ENCODE measurements around the gene C10orf95. TPM values are rescaled to one million over a fixed set of nuclear protein-coding genes. Genes with fewer than 3 reads are reported as not detected.

C10orf95 gene
- total RNA-seq, 6 donors from 2014 or later, result 5.9 to 27.5 (median 15.1) TPM

DNA sequence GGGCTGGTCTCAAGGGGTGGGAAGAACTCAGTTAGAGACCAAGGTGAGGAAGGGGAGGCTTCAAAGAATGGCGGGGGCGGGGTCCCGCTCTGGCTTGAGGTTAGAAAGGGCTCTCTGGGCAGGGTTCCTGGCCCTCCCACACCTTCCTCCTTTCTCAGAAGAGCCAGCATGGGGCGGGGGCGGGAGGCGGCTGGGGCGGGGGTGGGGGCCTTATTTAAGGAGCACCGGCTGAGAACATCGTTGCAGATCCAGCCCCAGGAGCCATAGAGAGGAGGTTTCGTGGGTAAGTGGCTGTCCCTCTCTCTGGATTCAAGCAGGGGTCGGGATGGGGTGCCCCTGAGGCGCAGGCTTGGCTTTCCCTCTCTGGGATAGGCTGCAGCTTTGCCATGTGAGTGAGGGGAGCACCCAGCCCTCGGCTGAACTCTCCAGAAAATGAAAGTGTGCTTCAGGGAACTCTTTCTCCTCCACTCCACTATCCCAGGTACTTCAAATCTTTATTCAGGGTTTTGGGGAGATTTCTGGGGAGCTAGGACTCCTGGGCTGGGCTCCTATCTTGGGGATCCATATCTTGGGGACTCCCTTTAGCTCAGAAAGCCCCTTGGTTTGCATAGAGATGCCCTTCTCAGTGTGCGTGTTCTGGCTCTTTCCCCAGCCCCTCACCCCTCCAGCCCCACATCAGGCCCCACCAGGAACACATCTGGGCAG lies 15.7 kb downstream of the C10orf95 start:
- ATAC-seq (ENCODE audit: low FRiP score in 2 of 2), result peak in 1 of 2 donors; percentile 6
- H3K9me3 ChIP-seq, result no peaks in the 10 kb centered on the region
- H3K27me3 ChIP-seq, result no peaks in the 10 kb centered on the region
- TF ChIP-seq, protein P1, sequence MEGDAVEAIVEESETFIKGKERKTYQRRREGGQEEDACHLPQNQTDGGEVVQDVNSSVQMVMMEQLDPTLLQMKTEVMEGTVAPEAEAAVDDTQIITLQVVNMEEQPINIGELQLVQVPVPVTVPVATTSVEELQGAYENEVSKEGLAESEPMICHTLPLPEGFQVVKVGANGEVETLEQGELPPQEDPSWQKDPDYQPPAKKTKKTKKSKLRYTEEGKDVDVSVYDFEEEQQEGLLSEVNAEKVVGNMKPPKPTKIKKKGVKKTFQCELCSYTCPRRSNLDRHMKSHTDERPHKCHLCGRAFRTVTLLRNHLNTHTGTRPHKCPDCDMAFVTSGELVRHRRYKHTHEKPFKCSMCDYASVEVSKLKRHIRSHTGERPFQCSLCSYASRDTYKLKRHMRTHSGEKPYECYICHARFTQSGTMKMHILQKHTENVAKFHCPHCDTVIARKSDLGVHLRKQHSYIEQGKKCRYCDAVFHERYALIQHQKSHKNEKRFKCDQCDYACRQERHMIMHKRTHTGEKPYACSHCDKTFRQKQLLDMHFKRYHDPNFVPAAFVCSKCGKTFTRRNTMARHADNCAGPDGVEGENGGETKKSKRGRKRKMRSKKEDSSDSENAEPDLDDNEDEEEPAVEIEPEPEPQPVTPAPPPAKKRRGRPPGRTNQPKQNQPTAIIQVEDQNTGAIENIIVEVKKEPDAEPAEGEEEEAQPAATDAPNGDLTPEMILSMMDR (IDR thresholded peaks at IDR 0.05), result no peak
- TF ChIP-seq EP300 (IDR thresholded peaks at IDR 0.05) (no peak), POLR2A (IDR thresholded peaks at IDR 0.05) (peak in 1 of 4 donors; percentile 35), POLR2AphosphoS5 (IDR thresholded peaks at IDR 0.05) (no peak)
- 7 to 29% methylated on average over 2 to 11 of the region's 14 CpGs for WGBS, 2 donors
- H3K4me3 ChIP-seq, result peak overlapping the region in 3 of 4 donors; percentile 31 to 51 (median 48)
- peak overlapping the region; percentile 17 to 91 (median 72) for H3K27ac ChIP-seq
- H3K36me3 ChIP-seq, result no peaks in the 10 kb centered on the region
- H3K4me1 ChIP-seq, result peaks cover 22 to 47% (median 44%) of the 10 kb centered on the region in 4 donors
- DNase-seq, result peak in 1 of 2 donors; percentile 61

DNA sequence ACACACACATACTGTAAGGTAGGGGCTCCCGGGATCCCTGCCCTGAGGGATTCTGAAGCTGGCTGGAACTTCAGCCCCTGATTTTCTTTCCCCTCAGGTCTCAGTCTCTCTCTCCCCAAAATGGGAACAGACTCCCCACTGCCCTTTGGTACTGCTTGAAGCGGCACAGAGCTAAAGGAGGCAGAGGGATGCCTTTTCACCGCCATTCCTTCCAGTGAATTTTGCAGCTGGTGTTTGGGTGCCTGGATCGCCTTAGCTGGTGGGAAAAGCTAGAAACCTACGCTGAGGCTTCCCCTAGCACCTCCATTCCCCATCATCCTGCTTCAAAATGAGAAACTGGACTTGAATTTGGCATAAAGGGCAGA lies 16.2 kb downstream of the C10orf95 start:
- 54 to 57% methylated on average over 4 to 5 of the region's 5 CpGs for WGBS, 2 donors
- peaks cover 22 to 47% (median 43%) of the 10 kb centered on the region in 4 donors for H3K4me1 ChIP-seq

DNA sequence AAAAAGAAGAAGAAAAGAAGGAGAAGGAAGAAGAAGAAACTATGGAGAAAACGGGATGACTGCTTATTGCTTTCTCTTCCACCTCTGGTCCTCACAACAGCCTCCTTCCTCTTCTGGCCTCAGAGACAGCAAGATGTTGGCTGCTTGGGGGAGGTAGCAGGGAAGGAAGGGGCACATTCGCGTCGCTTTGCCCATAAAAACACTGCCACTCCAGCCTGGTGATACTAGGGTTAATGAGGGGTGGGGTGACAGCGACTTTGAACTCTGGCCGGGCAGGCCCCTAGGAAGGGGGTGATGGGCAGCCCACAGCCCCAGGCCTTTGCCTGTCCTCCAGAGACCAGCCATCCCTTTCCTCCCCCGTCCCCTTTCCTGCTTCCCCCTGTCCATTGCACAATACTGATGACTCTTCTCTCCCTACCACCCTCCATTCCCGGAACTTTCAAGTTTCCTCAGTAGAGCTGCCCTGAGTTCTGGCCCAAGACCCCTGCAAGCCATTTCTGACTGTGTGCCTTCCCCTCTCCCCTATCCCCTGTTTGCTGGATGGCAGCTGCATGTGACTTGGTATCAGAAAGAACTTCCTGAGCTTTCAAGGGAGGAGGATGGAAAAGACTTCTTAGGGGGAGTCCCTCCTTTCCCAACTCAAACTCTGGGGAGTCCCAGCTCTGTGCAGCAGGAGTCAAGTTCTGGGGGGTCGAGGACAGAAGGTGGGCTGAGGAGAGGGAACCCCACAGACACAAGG lies 16.8 kb downstream of the C10orf95 start:
- H3K4me1 ChIP-seq, result peaks cover 22 to 47% (median 42%) of the 10 kb centered on the region in 4 donors
- TF ChIP-seq, protein P1 (IDR thresholded peaks at IDR 0.05), result no peak
- peak in 1 of 4 donors; percentile 27 for TF ChIP-seq POLR2A (IDR thresholded peaks at IDR 0.05)
- TF ChIP-seq POLR2AphosphoS5 (IDR thresholded peaks at IDR 0.05), result peak in 1 of 2 donors; percentile 36
- H3K9me3 ChIP-seq, result no peaks in the 10 kb centered on the region
- H3K36me3 ChIP-seq, result no peaks in the 10 kb centered on the region
- DNase-seq (no peak), ATAC-seq (ENCODE audit: low FRiP score in 2 of 2) (peak in 1 of 2 donors; percentile 47)
- H3K27me3 ChIP-seq, result no peaks in the 10 kb centered on the region
- H3K4me3 ChIP-seq, result peak overlapping the region in 1 of 4 donors; percentile 51
- peak overlapping the region; percentile 17 to 91 (median 72) for H3K27ac ChIP-seq
- 29 to 32% methylated on average over 9 of the region's 9 CpGs for WGBS, 2 donors

More for the DNA sequence above, 16.2 kb downstream of the C10orf95 start:
- Histone ChIP-seq H3K27ac (peak overlapping the region; percentile 17 to 91 (median 72)), H3K4me3 (peak overlapping the region in 3 of 4 donors; percentile 31 to 51 (median 48)), H3K36me3 (no peaks in the 10 kb centered on the region), H3K27me3 (no peaks in the 10 kb centered on the region), H3K9me3 (no peaks in the 10 kb centered on the region)
- no peak for DNase-seq
- no peak for TF ChIP-seq POLR2AphosphoS5 (IDR thresholded peaks at IDR 0.05)
- no peak for TF ChIP-seq POLR2A (IDR thresholded peaks at IDR 0.05)
- TF ChIP-seq EP300 (IDR thresholded peaks at IDR 0.05), result no peak
- TF ChIP-seq, protein P1 (IDR thresholded peaks at IDR 0.05), result no peak
- no peak for ATAC-seq (ENCODE audit: low FRiP score in 2 of 2)

DNA sequence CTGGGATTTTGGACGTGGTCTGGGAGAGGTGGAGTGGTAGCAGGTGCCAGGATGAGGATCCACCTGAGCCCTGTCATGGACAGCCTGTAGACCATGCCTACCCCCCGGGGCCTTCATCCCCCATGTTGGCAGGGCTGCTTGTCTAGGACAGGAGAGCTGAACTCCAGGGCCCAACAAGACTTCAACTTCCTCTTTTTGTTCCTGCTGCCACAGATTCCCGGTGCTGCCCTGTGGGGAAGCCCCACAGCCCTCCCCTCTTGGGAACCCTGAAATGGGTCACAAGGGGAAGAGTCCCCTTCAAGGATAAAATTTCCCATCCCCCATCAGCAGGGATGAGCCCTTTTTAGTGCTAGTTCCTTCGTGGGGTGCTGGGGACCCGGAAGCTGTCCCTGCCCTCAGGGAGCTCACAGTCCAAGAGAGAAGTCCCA lies 17.7 kb downstream of the C10orf95 start:
- no peak for ATAC-seq (ENCODE audit: low FRiP score in 2 of 2)
- TF ChIP-seq, protein P1 (IDR thresholded peaks at IDR 0.05), result no peak
- TF ChIP-seq EP300 (IDR thresholded peaks at IDR 0.05), result no peak
- no peak for TF ChIP-seq POLR2AphosphoS5 (IDR thresholded peaks at IDR 0.05)
- TF ChIP-seq POLR2A (IDR thresholded peaks at IDR 0.05), result no peak
- DNase-seq, result peak in 1 of 2 donors; percentile 56
- no peaks in the 10 kb centered on the region for H3K27me3 ChIP-seq
- WGBS, 2 donors, result 52 to 59% methylated on average over 5 of the region's 5 CpGs
- no peaks in the 10 kb centered on the region for H3K9me3 ChIP-seq
- H3K4me3 ChIP-seq, result no peak overlapping the region
- H3K4me1 ChIP-seq, result peaks cover 22 to 47% (median 42%) of the 10 kb centered on the region in 4 donors
- H3K27ac ChIP-seq, result peak overlapping the region in 2 of 4 donors; percentile 83 to 91
- no peaks in the 10 kb centered on the region for H3K36me3 ChIP-seq
